Liver (tissue), 3 donors: ENCODE results near the gene IL21R.

Source experiments
- CTCF ChIP-seq: fragments of 150-350 bp; IDR thresholded peaks from 2 replicates; pipeline ENCODE4 v1.5.1; 2017; ENCODE audit warnings: improper control_type of control experiment, low read depth, low read length; ENCODE audit not compliant: missing input control
- JUND ChIP-seq, 2 donors: IDR thresholded peaks; 2 replicates each; pipeline ENCODE4 v1.6.1; 2016; ENCODE audit warnings: antibody characterized with exemption in 2 of 2
- REST ChIP-seq: IDR thresholded peaks from 2 replicates; pipeline ENCODE4 v1.6.1; 2016; ENCODE audit warnings: antibody characterized with exemption, mild to moderate bottlenecking
- TAF1 ChIP-seq: conservative IDR thresholded peaks from 2 replicates; pipeline ENCODE4 v1.6.1; 2016; ENCODE audit warnings: antibody characterized with exemption, mild to moderate bottlenecking
- donor health status: healthy.
- donor health status: healthy.

- no peak for TF ChIP-seq CTCF
- no peak for TF ChIP-seq TAF1
- TF ChIP-seq REST: no peak
- no peak for TF ChIP-seq JUND (IDR thresholded peaks at IDR 0.05)
These were observed 38.2 kb upstream of the IL21R start for GRCh38 chr16:27363797-27364196.
